NCI-H2029 treated with DMSO at 0.1 percent for 48 hours (cell line): ENCODE data around the gene TMEM185A.
"Not testable (repeated sequence)": the region's sequence is repeated elsewhere in the genome, so short reads cannot be mapped to it uniquely, and the experiment has no call there.

Experiments used
- DNase-seq: peaks from one replicate; lab custom pipeline; 2025; lab: John Stamatoyannopoulos, UW

Gene TMEM185A

GRCh38 chrX:149631234-149632165 lies at the start of gene TMEM185A:
TMEM185A (minus strand) TSS chrX:149631792; CDS start chrX:149631580, 212 bp downstream.
- no peak for DNase-seq

DNA sequence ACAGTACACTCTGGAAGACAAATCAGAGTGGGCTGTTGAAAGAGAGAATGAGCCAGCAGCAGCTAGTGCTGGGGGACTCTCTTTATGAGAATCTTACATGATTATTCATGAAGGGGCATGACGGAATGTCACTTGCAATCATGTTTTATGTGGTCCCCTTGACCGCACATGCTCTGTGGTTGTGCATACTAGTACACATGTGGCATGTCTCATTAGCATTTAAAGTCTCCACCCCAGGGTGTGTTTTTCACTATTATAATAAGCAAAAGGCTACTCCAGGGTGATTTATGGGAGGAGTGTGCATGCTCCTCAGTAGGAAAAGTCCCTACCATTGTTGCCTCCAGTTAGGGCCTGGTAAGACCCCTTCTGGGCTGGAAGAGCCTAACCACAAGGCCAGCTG lies 49.6 kb upstream of the TMEM185A start:
- DNase-seq = no peak

DNA sequence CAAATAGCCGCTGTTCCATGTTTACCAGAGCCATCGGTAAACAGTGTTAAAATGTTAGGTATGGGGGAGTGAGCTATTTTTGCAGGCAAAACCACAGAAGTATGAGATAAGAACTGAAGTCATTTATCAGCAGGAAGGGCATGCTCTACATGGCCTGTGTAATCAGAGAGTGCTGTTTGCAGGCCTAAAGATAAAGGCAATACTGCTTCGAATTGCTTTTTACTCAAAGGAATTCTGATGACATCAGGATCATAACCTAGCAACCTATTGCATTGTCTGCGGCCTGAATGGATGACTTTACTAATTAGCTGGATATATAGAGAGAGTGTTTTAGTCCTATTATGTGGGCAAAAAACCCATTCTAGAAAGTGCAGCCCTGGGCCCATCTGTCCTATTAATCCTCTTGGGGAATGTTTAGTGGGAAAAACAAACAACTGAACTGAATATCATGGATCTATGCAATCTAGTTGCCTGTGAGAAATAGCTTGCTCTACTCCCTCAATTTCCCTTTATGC lies 47.6 kb upstream of the TMEM185A start:
- not testable (repeated sequence) for DNase-seq

GRCh38 chrX:149675554-149675953 lies 44.0 kb upstream of the TMEM185A start:
- DNase-seq = not testable (repeated sequence)

GRCh38 chrX:149675088-149675487 lies 43.5 kb upstream of the TMEM185A start:
- not testable (repeated sequence) for DNase-seq

DNA sequence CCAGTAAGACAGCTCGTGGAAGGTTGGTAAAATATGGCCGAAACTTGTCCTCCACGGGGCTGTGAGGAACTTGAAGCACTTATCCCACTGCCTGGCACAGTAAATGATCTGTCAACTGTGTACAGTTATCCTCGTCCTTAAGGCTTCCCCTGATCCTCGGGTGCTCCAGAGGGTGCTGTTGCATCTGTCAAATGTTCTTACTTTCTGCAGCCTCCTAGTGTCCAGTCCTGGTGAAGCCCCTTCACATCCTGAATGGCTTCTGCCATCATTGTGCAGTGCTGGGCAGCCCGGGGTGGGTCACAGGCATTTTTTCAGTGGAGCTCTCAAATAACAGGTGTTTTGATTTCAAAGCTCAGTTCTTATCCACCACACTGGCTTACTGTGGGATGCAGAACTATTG lies 29.0 kb upstream of the TMEM185A start:
- DNase-seq = not testable (repeated sequence)

- not testable (repeated sequence) for DNase-seq
Observed at GRCh38 chrX:149656260-149656884, 24.8 kb upstream of the TMEM185A start.

- DNase-seq = no peak
Observed at GRCh38 chrX:149652232-149652981, 20.8 kb upstream of the TMEM185A start.

DNA sequence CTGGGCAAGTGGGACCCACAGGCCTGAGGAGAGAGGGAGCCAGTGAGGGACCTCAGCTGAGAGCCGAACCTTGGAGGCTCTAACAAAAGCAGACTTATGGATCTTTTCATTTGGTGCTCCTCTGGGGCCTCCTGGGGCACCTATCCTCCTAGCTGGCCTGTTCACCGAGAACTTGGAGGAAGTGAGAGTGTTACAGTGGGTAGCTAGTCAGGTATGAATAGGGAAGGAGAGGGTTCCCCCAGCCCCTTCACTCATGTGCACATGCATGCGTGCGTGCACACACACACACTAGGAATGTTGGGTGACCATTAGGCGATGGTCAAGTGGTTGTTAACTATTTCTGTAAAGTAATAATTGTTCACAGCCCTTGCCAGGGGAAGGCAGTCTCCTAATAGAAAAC lies 18.6 kb upstream of the TMEM185A start:
- no peak for DNase-seq

- DNase-seq = no peak
Observed at GRCh38 chrX:149648932-149649331, 17.3 kb upstream of the TMEM185A start.

- DNase-seq = no peak
Observed at GRCh38 chrX:149647505-149647904, 15.9 kb upstream of the TMEM185A start.

GRCh38 chrX:149643496-149643895 lies 11.9 kb upstream of the TMEM185A start:
- no peak for DNase-seq

- DNase-seq = no peak
Observed at GRCh38 chrX:149641835-149642234, 10.2 kb upstream of the TMEM185A start.

GRCh38 chrX:149641432-149641831 lies 9.8 kb upstream of the TMEM185A start:
- DNase-seq = no peak

DNA sequence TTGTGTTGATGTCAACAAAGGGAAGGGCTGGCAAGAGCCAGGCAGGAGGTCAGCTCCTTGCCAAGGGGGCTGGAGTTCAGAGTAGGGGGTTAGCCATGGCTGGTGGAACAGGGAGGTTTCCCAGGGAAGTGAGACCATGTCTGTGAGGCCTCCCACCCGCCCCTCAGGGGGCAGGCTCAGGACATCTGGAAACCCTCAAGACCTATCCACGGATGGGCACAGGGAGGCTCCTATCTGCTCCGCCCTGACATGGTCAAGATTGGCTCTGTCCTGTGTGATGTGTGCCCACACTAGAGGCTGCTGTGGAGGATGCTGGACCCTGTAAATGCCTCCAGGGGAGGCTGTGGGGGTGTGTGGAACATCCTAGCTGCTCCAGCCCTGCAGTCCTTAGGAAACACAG lies 8.0 kb upstream of the TMEM185A start:
- no peak for DNase-seq

- no peak for DNase-seq
Observed at GRCh38 chrX:149638860-149639259, 7.3 kb upstream of the TMEM185A start.

GRCh38 chrX:149633511-149633910 lies 1.9 kb upstream of the TMEM185A start:
- no peak for DNase-seq

DNA sequence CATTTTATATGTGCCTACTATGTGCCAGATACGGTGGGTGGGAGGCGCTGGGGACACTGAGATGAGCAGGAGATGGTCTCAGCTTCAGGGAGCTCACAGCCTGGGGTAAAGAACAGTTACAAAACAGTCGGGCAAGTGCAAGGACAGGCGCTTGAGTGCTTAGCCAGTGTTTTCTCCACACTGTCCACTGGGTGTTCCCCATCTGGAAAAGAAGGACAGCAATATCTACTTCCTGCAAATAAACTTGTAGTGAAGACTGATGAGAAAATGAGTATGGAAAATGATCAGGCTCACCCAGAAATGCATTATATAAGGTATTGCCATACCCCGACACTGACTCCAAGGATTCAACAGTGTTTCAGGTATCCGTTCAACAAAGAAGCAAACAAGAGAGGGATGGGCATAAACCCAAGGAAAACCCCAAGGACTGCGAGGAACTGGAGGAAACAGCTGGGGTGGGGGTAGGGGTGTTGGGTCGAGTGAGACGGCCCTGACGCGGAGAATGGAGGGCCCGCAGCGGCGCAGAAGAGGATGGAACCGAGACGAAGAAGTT lies 835 bp downstream of the TMEM185A start:
- no peak for DNase-seq

GRCh38 chrX:149629730-149630387 lies 1.7 kb downstream of the TMEM185A start:
- DNase-seq = no peak

DNA sequence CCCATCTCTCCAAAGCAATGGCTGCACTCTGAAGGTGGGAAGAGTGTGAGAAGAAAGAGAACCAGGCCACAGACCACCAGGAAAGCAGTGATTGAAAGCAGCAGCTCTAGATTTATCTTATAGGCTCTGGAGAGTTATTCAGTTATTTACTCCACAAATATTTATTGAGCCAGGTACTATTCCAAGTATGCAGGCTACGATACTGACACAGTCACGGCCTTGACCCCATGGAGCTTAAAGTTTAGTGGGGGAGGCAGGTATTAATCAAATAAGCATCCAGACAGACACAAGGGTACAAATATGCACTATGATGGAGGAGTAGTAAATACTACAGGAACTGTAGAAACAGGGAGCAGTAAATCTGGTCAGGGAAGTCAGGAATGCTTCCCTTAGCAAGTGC lies 2.8 kb downstream of the TMEM185A start:
- DNase-seq = no peak

- no peak for DNase-seq
Observed at GRCh38 chrX:149628280-149628679, 3.3 kb downstream of the TMEM185A start.
